Measurements from ENCODE around the gene NOTO.

DNA sequence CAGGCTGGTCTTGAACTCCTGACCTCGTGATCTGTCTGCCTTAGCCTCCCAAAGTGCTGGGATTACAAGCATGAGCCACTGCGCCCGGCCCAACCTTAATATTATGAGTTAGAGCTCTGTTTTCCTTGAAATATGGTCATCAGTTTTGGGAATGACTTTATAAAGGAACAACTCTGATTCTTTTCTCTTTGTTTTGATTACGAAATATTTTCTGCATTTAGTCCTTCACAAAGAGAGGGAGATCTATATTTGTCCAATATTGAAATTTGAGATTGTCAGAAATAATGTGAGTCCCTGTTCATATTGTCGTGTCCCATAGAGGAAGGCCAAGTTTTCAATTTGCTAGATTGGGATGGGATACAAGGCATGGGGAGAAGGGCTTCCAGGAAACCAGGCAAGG is 14.8 kb downstream of the NOTO start:
- TF ChIP-seq, protein P1, sequence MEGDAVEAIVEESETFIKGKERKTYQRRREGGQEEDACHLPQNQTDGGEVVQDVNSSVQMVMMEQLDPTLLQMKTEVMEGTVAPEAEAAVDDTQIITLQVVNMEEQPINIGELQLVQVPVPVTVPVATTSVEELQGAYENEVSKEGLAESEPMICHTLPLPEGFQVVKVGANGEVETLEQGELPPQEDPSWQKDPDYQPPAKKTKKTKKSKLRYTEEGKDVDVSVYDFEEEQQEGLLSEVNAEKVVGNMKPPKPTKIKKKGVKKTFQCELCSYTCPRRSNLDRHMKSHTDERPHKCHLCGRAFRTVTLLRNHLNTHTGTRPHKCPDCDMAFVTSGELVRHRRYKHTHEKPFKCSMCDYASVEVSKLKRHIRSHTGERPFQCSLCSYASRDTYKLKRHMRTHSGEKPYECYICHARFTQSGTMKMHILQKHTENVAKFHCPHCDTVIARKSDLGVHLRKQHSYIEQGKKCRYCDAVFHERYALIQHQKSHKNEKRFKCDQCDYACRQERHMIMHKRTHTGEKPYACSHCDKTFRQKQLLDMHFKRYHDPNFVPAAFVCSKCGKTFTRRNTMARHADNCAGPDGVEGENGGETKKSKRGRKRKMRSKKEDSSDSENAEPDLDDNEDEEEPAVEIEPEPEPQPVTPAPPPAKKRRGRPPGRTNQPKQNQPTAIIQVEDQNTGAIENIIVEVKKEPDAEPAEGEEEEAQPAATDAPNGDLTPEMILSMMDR (IDR thresholded peaks at IDR 0.05; ENCODE audit: poor library complexity), result no peak
- TF ChIP-seq EZH2 (IDR thresholded peaks at IDR 0.05; ENCODE audit: borderline replicate concordance), result no peak

All from hepatocyte (in vitro differentiated cells).